ENCODE data around the gene SCAF8. TPM values are rescaled to one million over a fixed set of nuclear protein-coding genes. Genes with fewer than 3 reads are reported as not detected.

SCAF8 gene
- total RNA-seq, 1 donor from 2014 or later, result 29.2 TPM

GRCh38 chr6:154839546-154839945 is 106.3 kb downstream of the SCAF8 start:
- no peak for DNase-seq (ENCODE audit: low read depth)

- DNase-seq (ENCODE audit: low read depth), result no peak
Measured at GRCh38 chr6:154840363-154840762, 107.1 kb downstream of the SCAF8 start.

DNA sequence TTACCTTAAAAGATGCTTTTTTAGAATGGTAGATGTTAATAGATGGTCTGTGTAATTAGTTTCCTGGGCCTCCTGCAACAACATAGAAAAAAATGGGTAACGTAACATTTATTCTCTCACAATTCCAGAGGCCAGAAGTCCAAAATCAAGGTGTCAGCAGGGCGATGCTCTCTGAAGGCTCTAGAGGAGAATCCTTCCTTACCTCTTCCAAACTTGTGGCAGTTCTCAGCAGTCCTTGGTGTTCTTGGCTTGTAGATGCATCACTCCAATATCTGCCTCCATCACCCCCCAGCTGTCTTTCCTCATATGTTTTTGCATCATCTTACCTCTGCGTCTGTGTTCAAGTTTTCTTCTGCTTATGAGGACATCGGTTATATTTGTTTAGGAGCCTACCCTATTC is 107.9 kb downstream of the SCAF8 start:
- DNase-seq (ENCODE audit: low read depth), result no peak

DNA sequence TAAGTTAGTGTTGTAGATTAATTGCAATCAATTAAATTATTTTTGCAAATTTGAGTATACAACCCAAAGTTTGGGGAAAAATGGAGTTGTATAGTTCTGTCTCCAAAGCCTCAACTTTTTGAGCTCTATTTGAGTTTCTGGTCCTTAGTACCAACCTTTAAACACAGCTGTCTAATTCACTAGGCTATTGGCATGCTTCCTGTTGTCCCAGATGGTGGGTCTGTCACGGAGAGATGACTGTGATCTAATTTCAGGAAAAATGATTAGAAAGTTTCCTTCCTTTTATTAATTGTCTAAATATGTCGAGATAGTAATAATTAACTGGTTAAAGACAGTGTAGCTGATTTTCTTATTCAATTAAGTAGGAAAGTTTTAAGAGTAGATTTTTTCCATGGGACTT is 109.6 kb downstream of the SCAF8 start:
- DNase-seq (ENCODE audit: low read depth), result peak; percentile 41

- no peak for DNase-seq (ENCODE audit: low read depth)
Measured at GRCh38 chr6:154847318-154847717, 114.1 kb downstream of the SCAF8 start.

DNA sequence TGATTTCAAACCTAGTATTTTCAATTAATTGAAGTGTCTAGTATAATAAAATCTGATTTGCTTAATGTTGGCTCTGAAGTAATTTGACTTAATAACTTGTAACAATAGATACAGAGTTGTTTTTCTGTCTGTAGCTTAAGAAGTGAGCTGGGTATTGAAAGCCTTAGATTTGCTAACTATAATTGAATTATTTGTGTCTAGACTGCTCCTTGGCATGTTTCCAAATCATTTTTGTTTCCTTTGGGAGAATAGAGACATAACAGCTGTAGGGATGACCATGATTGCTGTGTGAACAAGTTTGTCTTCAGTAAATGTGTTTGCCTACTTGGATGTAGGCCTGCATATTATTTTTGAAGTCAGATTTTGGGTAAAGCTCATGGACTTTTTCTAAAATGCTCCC is 115.4 kb downstream of the SCAF8 start:
- peak; percentile 65 for DNase-seq (ENCODE audit: low read depth)

DNA sequence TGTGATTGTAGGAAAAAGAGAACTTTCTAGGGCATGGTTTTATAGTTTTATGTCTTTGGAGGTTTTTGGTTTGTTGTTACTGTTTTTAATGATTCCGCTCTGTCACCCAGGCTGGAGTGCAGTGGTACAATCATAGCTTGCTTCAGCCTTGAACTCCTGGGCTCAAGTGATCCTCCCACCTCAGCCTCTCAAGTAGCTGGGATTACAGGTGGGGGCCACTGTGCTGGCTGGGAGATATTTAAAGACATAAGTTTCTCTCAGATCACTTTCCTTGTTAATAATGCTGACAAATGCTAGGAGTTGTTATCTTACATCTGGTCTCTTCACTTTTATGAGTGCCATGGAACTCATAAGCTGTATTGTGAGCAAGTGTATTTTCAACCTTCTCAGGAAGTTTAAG is 116.3 kb downstream of the SCAF8 start:
- no peak for DNase-seq (ENCODE audit: low read depth)

DNA sequence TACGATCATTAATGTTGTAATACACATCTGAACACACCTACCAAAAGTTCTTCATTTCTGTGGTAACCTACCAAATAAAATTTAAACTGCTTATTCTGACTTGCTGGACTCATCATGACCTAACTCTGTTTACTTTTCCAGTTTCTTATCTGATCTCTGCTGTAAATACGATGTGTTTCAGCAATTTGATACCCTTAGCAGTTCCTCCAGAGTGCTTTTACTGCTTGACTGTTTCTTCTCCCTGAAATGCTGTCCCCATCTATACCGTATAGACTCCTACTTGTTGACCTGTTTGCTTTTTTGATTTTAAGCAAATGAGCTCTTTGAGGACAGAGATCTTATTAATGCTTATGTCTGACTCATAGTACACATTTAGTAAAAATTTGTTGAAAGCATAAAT is 119.5 kb downstream of the SCAF8 start:
- DNase-seq (ENCODE audit: low read depth), result no peak

- DNase-seq (ENCODE audit: low read depth), result no peak
Measured at GRCh38 chr6:154857529-154857928, 124.3 kb downstream of the SCAF8 start.

DNA sequence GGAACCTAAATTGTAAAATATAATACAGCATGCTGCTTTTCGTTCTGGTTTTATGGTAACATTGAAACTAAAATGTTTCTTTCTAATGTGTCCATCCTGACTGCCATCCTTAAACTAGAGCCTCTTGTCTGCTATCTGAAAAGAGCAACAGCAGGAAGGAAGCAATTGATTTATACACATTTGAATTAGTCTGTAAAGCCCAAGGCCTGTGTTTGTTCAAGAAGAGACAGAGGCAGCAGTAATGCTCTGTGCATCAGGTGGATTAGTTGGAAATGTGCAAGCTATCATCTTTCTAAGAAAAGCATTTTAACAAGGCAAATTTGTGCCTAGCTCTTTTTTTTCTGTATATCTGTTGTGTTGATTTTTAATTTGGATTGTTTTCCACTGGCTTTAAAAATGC is 128.6 kb downstream of the SCAF8 start:
- DNase-seq (ENCODE audit: low read depth), result no peak

GRCh38 chr6:154862536-154862935 is 129.3 kb downstream of the SCAF8 start:
- DNase-seq (ENCODE audit: low read depth), result no peak

- no peak for DNase-seq (ENCODE audit: low read depth)
Measured at GRCh38 chr6:154864066-154864430, 130.8 kb downstream of the SCAF8 start.

DNA sequence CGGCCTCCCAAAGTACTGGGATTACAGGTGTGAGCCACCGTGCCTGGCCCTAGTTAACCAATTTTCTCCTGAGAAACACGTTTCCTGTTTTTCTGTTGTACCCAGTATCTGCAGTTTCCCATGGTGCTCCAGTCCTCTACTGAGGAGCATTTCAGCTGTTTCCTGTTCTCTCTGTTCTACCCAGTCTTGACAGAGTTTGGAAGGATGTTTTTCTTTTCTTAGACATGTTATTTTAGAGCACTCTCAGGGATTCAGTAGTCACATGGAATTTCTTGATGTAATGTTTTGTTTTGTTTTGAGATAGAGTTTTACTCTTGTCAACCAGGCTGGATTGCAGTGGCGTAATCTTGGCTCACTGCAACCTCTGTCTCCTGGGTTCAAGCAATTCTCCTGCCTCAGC is 132.1 kb downstream of the SCAF8 start:
- no peak for DNase-seq (ENCODE audit: low read depth)

GRCh38 chr6:154868143-154868594 is 135.0 kb downstream of the SCAF8 start:
- DNase-seq (ENCODE audit: low read depth), result peak; percentile 75

- no peak for DNase-seq (ENCODE audit: low read depth)
Measured at GRCh38 chr6:154872542-154873114, 139.4 kb downstream of the SCAF8 start.

DNA sequence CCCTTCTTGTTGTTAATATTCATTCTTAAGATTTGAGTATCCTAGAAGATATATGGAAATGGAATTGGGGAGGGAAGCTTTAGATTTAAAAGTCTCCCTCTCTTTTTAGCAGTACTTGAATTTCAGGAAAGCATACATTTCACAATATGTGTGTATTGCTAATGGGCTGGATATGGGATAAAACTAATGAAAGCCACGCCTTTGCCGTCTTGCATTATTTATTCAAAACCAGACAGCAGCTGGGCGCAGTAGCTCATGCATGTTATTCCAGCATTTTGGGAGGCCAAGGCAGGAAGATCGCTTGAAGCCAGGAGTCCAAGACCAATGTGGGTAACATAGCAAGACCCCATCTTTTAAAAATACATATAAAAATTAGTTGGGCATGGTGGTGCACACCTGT is 140.3 kb downstream of the SCAF8 start:
- DNase-seq (ENCODE audit: low read depth), result no peak

- no peak for DNase-seq (ENCODE audit: low read depth)
Measured at GRCh38 chr6:154874773-154875592, 141.8 kb downstream of the SCAF8 start.

GRCh38 chr6:154876486-154877280 is 143.5 kb downstream of the SCAF8 start:
- DNase-seq (ENCODE audit: low read depth), result no peak

DNA sequence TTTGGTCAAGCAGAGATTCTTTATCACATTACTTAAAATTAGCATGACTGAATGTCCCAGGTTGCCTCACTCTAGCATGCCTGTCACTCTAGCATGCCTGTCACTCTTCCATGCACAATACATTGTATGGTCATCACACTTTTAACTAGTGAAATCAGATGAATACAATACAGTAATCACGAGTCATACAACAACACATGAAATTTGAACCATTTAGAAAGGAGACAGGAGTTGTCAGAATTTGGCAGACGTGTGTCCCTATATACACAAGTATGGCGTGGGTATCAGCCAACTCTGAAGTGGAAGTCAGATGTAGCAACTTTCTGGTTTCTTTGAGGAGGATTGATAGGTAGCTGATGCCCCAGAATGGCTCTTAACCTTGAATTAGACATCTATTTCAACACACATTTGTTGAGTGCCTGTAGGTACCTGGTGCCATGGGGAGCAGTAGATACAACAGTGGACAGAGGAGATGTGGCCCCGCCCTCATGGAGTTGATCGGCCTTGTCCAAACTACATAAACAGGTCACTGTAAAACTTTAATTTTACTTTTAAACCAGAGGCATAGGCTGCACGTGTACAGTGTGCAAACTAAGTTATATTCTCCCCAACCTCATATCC is 145.8 kb downstream of the SCAF8 start:
- no peak for DNase-seq (ENCODE audit: low read depth)

- peak; percentile 30 for DNase-seq (ENCODE audit: low read depth)
Measured at GRCh38 chr6:154882107-154882506, 148.9 kb downstream of the SCAF8 start.

Data from myocyte (in vitro differentiated cells).